ENCODE data around the gene PCDHB4. TPM values are rescaled to one million over a fixed set of nuclear protein-coding genes. Genes with fewer than 3 reads are reported as not detected.
"Not testable (repeated sequence)": the region's sequence is repeated elsewhere in the genome, so short reads cannot be mapped to it uniquely, and the experiment has no call there.

Gene PCDHB4
- total and polyA plus RNA-seq, 10 of the 15 experiments (the other 5 are each of a cell fraction or from before 2014, with no cell fraction given) = not detected

- TF ChIP-seq, protein P1, sequence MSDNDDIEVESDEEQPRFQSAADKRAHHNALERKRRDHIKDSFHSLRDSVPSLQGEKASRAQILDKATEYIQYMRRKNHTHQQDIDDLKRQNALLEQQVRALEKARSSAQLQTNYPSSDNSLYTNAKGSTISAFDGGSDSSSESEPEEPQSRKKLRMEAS (IDR thresholded peaks at IDR 0.05; ENCODE audit: low read depth, low read length) = no peak
- TF ChIP-seq MLLT1 (IDR thresholded peaks at IDR 0.05) (no peak), ZNF274 (IDR thresholded peaks at IDR 0.05; ENCODE audit: insufficient read depth, insufficient read length) (no peak), HDGF (IDR thresholded peaks at IDR 0.05) (no peak), SUZ12 (IDR thresholded peaks at IDR 0.05; ENCODE audit: unreplicated experiment) (no peak), RAD51 (IDR thresholded peaks at IDR 0.05) (no peak), PRDM15 (CRISPR knock-in tag; IDR thresholded peaks at IDR 0.05) (no peak), ESRRA (IDR thresholded peaks at IDR 0.05; ENCODE audit: low read length) (no peak)
These were observed 367 bp downstream of the PCDHB4 start (continued) for GRCh38 chr5:141121985-141122384.

DNA sequence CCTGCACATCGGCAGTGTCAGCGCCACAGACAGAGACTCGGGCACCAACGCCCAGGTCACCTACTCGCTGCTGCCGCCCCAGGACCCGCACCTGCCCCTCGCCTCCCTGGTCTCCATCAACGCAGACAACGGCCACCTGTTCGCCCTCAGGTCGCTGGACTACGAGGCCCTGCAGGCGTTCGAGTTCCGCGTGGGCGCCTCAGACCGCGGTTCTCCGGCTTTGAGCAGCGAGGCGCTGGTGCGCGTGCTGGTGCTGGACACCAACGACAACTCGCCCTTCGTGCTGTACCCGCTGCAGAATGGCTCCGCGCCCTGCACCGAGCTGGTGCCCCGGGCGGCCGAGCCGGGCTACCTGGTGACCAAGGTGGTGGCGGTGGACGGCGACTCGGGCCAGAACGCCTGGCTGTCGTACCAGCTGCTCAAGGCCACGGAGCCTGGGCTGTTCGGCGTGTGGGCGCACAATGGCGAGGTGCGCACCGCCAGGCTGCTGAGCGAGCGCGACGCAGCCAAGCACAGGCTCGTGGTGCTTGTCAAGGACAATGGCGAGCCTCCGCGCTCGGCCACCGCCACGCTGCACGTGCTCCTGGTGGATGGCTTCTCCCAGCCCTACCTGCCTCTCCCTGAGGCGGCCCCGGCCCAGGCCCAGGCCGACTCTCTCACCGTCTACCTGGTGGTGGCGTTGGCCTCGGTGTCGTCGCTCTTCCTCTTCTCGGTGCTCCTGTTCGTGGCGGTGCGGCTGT is 1.9 kb downstream of the PCDHB4 start:
- H3K9me3 ChIP-seq (replicated peaks; ENCODE audit: control insufficient read depth, insufficient read depth, low read length); H2AFZ ChIP-seq (ENCODE audit: control insufficient read depth, low read depth, low read length); H3K27ac ChIP-seq (ENCODE audit: control insufficient read depth, insufficient read depth); H3K36me3 ChIP-seq (ENCODE audit: control insufficient read depth in 2 of 2, insufficient read depth in 2 of 2, low read length in 1 of 2); H3K79me2 ChIP-seq (ENCODE audit: control insufficient read depth, insufficient read depth, low read length); SMC1A ChIA-PET (ENCODE audit: uncharacterized antibody, unreplicated experiment); DNase-seq (ENCODE audit: low read depth, low spot score); FAIRE-seq; H3K27me3 ChIP-seq (replicated peaks in 1 of 2; ENCODE audit: control insufficient read depth in 2 of 2, insufficient read depth in 2 of 2, low read length in 1 of 2); POLR2A ChIA-PET; H4K20me1 ChIP-seq (ENCODE audit: control insufficient read depth, insufficient read depth); intact Hi-C loops (cut with micrococcal nuclease; ENCODE audit: unreplicated experiment); ATAC-seq; CTCF ChIA-PET; H3K9ac ChIP-seq (ENCODE audit: control insufficient read depth, insufficient read depth, low read length); in situ Hi-C loops (cut with MboI); H3K4me1 ChIP-seq (ENCODE audit: control insufficient read depth, insufficient read depth, low read length); H3K4me2 ChIP-seq (ENCODE audit: control insufficient read depth, insufficient read depth); BruUV-seq (replicated peaks); H3K4me3 ChIP-seq; RAD21 ChIA-PET (ENCODE audit: unreplicated experiment): not testable (repeated sequence)
- WGBS (ENCODE audit: insufficient coverage, insufficient replicate concordance, low lambda C conversion rate, missing lambda C conversion rate) = 74% methylated on average over 36 of the region's 73 CpGs
